HepG2 (cell line): ENCODE measurements around the gene CTXN1.

Experiments
- JUN ChIP-seq: sonication (generic); formaldehyde crosslinking; IDR thresholded peaks from 2 replicates; pipeline ENCODE4 v1.4.0; 2020; ENCODE audit warnings: mild to moderate bottlenecking, missing genetic modification reagents
- TEAD2 ChIP-seq: sonication (generic); formaldehyde crosslinking; IDR thresholded peaks from 2 replicates; pipeline ENCODE4 v1.9.0; 2021; ENCODE audit warnings: missing genetic modification reagents
- ZNF234 ChIP-seq: sonication (generic); formaldehyde crosslinking; conservative IDR thresholded peaks from 2 replicates; pipeline ENCODE4 v1.5.1; 2020; ENCODE audit warnings: mild to moderate bottlenecking, missing genetic modification reagents

- TF ChIP-seq JUN (CRISPR knock-in tag), result no peak
- no peak for TF ChIP-seq TEAD2
- TF ChIP-seq ZNF234 (CRISPR knock-in tag), result no peak
These were observed 25.5 kb downstream of the CTXN1 start for GRCh38 chr19:7900401-7900870.
